H1 (cell line): ENCODE results near the gene IGLL5. TPM values are rescaled to one million over a fixed set of nuclear protein-coding genes. Genes with fewer than 3 reads are reported as not detected.

Experiments used
- CEBPB ChIP-seq: IDR thresholded peaks from 2 replicates; pipeline ENCODE4 v1.6.1; 2012; ENCODE audit warnings: low read depth, low read length
- EP300 ChIP-seq, 2 experiments: IDR thresholded peaks; 1 replicate in 1 of 2; 2 replicates in 1 of 2; pipeline ENCODE4 v1.6.1; 2011 to 2012; ENCODE audit warnings: low read depth in 2 of 2, low read length in 2 of 2, mild to moderate bottlenecking in 2 of 2, borderline replicate concordance in 1 of 2, inconsistent platforms in 1 of 2, moderate library complexity in 1 of 2
- JUN ChIP-seq: IDR thresholded peaks from 2 replicates; pipeline ENCODE4 v1.6.1; 2011; ENCODE audit warnings: low read depth, mild to moderate bottlenecking, improper control_type of control experiment, low read length
- RFX5 ChIP-seq: IDR thresholded peaks from 2 replicates; pipeline ENCODE4 v1.6.1; 2011; ENCODE audit warnings: low read depth, low read length, improper control_type of control experiment, borderline replicate concordance
- RNF2 ChIP-seq: fragments of 200-900, 300-1000 bp; sonication (generic); IDR thresholded peaks from 2 replicates; pipeline ENCODE4 v1.7.1; 2016; ENCODE audit warnings: borderline replicate concordance, low read depth, mild to moderate bottlenecking, antibody characterized with exemption, low read length; ENCODE audit not compliant: poor library complexity, severe bottlenecking; ENCODE audit errors: missing control alignments
- SP2 ChIP-seq: IDR thresholded peaks from 2 replicates; pipeline ENCODE4 v1.6.1; 2012; ENCODE audit warnings: mild to moderate bottlenecking, low read length, inconsistent platforms
- polyA plus RNA-seq, 7 experiments: library from polyadenylated mRNA; depleted of rRNA in 3 of 7; stranded (reverse) in 5 of 7; unstranded in 2 of 7; fragments of >200 nt in 5 of 7; fragments of 200-250 nt in 2 of 7; gene quantifications; 1 replicate in 5 of 7; 2 replicates in 1 of 7; 4 replicates in 1 of 7; pipeline versions ENCODE4 v1.2.1 to v1.2.3, GENCODE V29; 2011 to 2013; ENCODE audit warnings: missing spikeins in 2 of 7, mixed read lengths in 2 of 7
- total RNA-seq: library from RNA; stranded (reverse); fragmentation: NEBNext Ultra II Directional; extraction: Animal tissue kit (Norgen Biotek cat#: 25700); gene quantifications from 2 replicates; pipeline ENCODE4 v1.2.1, GENCODE V29; 2021

IGLL5 gene
- total and polyA plus RNA-seq, 2 of the 8 experiments (the other 6 are each of a cell fraction or from before 2014, with no cell fraction given), result not detected

GRCh38 chr22:22901578-22902218 is 14.1 kb downstream of the IGLL5 start (continued):
- no peak for TF ChIP-seq RNF2
- no peak for TF ChIP-seq EP300 (IDR thresholded peaks at IDR 0.05; ENCODE audit: borderline replicate concordance in 1 of 2, low read depth in 2 of 2, low read length in 2 of 2)
- no peak for TF ChIP-seq CEBPB
- TF ChIP-seq JUN, result no peak
- TF ChIP-seq RFX5, result no peak
- TF ChIP-seq SP2, result no peak
- TF ChIP-seq, all 59 proteins: peak for 0
